Fibroblast of skin of left biceps (primary cell): ENCODE data around the gene ZNF19.
"Not testable (repeated sequence)": the region's sequence is repeated elsewhere in the genome, so short reads cannot be mapped to it uniquely, and the experiment has no call there.

ENCODE experiments used
- DNase-seq, 2 experiments: peaks; one replicate each; pipeline ENCODE4 v3.0.0-alpha.2; 2013; ENCODE audit warnings: low read depth in 2 of 2

ZNF19 gene

GRCh38 chr16:71489122-71489521, at the start of gene ZNF19:
Gene ZNF19, minus strand, starts transcription at chr16:71489324. Its CDS starts 7,210 bp downstream, at chr16:71482114.
- no peak for DNase-seq

DNA sequence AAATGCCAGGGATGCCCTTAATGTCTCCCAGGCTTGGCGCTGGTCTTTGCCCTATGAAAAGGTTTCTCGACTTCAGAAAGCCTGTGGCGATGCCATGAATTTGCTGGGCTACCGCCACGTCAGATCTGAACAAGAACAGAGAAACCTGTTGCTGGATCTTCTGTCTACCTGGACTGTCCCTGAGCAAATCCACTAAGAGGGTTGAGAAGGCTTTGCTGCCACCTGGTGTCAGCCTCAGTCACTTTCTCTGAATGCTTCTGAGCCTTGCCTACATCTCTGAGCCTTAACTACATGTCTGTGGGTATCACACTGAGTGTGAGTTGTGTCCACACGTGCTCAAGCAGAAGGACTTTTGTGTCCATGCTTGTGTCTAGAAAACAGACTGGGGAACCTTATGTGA, 48.5 kb upstream of the ZNF19 start:
- no peak for DNase-seq

DNA sequence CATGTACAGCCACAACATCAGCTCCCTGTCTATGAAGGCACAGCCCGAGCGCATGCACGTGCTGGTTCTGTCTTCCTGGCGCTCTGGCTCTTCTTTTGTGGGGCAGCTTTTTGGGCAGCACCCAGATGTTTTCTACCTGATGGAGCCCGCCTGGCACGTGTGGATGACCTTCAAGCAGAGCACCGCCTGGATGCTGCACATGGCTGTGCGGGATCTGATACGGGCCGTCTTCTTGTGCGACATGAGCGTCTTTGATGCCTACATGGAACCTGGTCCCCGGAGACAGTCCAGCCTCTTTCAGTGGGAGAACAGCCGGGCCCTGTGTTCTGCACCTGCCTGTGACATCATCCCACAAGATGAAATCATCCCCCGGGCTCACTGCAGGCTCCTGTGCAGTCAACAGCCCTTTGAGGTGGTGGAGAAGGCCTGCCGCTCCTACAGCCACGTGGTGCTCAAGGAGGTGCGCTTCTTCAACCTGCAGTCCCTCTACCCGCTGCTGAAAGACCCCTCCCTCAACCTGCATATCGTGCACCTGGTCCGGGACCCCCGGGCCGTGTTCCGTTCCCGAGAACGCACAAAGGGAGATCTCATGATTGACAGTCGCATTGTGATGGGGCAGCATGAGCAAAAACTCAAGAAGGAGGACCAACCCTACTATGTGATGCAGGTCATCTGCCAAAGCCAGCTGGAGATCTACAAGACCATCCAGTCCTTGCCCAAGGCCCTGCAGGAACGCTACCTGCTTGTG, 47.8 kb upstream of the ZNF19 start:
- no peak for DNase-seq

DNA sequence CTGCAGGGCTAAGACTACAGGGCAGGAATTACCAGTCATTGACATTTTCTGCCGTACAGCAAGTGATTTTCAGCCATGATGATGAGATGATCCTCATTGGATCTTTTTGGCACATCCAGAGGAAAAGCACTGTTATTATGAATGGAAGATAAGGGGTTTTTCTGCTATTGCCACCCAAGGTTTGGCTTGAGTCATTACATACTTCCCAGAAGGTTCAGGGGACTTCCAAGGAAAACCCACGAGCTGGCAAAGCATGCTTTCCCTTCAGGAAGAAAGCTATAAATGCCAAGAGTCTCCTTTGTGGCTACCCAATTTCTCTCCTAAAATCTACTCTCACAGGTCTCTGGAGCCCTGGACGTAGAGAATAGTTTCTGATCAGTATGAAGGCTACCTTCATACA, 43.2 kb upstream of the ZNF19 start:
- no peak for DNase-seq

DNA sequence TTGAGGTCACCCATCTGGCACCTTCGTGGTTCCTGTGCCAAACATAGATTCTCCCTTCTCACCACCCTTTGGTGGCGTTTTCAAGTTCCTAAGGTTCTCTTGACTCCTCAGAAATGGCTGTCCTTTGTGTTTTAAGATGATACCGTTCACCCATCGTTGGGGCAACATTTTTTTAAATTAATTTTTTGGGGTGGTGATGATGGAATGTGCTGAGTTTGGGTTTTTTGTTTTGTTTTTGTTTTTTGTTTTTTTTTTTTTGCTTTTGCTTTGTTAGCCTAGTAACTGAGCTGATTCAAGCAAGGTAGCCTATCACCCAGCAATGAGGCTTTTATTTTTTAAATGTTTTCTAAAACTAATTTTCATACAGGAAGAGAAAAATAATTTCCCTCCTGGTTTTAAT, 39.7 kb upstream of the ZNF19 start:
- no peak for DNase-seq

DNA sequence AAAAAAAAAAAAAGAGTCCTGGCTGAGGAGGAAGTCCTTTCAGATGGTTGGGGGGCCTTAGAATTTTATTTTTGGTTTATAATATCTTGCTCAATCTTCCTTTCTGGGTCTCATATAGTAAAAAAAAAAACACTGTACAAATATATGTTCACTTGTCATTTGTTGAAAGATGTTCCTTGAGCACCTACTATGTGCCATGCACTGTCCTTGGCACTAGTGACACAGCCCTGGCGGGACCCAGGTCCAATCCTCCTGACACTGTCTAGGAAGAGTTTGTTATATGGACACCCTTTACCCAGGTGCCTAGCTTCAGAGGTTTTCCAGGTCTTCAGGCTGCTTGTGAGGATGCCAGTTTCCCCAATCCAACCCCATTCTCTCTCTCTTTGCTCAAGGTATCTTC, 39.1 kb upstream of the ZNF19 start:
- no peak for DNase-seq

- peak; percentile 25 to 38 for DNase-seq
Observed at GRCh38 chr16:71526111-71526631, 37.0 kb upstream of the ZNF19 start, which contains the start of gene CHST4. Gene CHST4, plus strand, starts transcription at chr16:71526426. Its CDS starts 10,252 bp downstream, at chr16:71536678.

DNA sequence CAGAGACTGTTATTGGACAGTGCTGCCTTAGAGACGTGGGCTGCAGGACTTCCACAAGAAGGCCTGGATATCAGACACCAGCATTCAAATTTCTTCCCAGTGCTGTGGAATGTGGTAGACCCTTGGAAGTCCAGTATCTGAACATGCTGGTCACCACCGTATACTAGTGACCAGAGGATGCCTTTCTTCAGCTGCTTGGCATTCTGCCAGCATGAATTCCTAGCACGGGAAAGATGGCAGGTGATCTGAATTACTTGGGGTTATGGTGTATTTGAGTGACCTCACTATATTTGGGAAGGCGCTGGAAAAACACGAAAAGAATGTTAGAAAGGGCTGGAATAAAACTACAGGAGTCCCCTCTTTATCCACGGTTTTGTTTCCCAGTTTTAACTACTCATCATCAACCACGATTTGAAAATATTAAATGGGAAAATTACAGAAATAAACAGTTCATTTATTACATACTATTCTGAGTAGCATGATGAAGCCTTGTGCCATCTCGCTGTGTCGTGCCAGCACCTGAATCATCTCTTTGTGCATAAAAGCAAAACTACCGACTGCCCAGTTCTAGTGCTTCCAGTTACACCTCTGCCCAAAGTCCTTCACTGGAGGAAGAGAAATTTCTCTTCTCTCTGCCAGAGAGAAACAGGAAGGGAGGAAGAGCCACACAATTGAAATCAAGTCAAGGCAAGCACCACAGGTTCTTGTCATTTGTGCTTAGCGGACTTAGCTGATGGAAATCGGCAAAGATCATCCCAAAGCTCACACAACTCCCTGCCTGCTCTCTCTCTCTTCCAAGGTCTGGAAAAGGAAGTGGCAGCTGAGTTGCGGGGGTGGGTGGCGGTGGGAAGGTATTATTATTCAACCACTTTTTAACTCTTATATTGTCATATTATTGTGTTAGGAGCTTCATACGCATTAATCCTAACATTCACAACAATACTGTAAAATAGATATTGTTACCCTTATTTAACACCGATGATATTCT, 35.7 kb upstream of the ZNF19 start:
- DNase-seq: no peak

- DNase-seq: no peak
Observed at GRCh38 chr16:71520550-71520949, 31.4 kb upstream of the ZNF19 start.

- no peak for DNase-seq
Observed at GRCh38 chr16:71515026-71515425, 25.9 kb upstream of the ZNF19 start.

GRCh38 chr16:71514476-71514875, 25.4 kb upstream of the ZNF19 start:
- no peak for DNase-seq

DNA sequence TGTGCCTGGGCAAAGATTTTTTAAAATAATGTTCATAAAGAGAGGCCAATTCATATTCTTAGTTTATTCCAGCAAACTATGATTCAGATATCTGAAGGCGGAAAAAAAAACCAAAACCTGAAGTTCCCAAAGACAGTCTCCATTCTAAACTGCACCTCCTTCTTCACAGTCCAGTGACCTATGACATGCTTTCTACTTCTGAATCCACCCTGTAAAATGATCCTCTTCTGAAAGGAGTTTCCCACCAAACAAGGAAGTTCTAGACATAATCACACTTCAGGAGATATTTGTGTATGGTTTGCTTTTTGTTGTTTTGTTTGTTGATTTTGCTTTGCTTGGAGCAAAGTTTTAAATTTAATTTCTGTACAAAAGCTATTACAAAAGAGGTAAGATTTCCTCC, 24.2 kb upstream of the ZNF19 start:
- no peak for DNase-seq

DNA sequence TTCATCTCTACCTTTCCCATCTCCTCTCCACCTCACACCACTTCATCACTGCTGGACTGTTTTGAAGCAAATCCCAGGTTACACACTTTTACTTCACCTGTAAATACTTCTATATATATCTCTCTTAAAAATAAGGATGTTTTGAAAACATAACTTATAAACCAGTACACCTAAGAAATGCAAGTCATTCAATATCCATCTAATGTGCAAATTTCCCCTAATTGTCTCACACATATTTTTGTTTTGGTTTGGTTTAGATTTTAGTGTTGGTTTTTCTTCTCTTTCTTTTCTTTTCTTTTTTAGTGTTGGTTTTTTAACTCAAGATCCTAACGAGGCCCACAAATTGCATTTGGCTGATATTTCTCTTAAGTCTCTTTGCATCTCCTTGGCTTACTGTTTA, 17.9 kb upstream of the ZNF19 start:
- DNase-seq: no peak

DNA sequence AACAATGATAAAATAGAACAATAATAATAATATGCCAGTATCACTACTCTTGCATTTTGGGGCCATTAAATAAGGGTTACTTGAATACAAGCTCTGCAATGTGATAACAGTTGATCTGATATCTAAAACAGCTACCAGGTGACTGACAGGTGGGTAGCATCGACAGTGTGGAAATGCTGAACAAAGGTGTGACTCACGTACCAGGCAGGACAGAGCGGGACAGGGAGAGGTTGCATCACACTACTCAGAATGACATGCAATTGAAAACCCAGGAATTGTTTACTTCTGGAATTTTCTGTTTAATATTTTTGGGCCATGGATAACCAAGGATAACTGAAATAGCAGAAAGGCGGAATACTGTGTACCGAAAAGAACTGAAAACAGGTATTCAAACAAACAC, 15.8 kb upstream of the ZNF19 start:
- no peak for DNase-seq

DNA sequence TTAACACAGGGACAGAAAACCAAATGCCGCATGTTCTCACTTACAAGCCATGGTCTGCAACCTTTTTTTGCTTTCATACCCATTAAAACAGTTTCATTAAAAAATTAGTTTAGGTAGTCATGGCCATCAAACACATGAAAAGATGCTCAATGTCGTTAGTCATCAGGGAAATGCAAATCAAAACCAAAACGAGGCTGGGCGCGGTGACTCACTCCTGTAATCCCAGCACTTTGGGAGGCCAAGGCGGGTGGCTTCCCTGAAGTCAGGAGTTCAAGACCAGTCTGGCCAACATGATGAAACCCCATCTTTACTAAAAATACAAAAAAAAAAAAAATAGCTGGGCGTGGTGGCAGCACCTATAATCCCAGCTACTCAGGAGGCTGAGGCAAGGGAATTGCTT, 14.9 kb upstream of the ZNF19 start:
- DNase-seq: not testable (repeated sequence)

DNA sequence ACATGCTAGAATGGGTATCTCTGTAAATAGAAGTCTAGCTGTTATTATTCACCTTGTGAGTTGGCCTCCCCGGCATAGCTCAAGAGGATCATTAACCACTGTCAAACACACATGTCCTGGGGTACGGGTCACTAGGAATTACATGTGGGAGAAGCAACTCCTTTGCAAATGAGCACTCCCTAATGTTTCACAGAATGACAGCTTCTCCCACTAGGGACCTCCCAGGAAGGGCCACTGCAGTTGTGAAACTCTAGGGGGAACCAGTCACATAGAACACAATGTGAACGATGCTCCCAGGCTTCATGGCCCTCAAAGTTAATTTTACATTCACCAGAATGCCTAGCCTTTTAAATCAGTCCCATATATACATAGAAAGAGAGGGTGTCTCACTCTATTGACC, 12.4 kb upstream of the ZNF19 start:
- no peak for DNase-seq

- no peak for DNase-seq
Observed at GRCh38 chr16:71500964-71501363, 11.8 kb upstream of the ZNF19 start.

DNA sequence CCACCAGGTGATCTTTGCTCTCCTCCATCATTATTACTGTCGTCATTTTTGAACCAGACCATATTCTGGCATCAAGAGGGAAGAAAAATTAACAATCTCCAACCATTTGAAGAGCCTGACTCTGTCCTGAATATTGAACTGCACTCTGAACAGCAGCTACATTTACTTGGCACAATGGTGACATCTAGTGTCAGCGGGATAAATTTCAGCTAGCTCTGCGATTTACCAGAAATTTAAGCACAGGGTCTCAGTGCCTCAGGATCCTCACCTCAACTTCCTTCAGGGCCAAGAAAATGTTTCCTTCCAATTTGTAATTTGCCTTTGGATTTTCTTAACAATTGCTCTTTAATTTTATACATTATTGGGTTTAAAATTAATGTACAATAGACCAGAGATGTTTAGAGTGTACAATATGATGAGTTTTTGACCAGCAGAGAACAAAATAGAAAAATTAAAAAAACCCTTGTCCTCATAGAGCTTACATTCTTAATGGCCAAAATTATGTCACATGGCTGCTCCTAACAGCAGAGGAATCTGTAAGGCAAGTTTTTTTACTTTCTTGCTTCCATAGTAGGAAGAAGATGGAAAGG, 10.7 kb upstream of the ZNF19 start:
- peak; percentile 16 to 19 for DNase-seq

DNA sequence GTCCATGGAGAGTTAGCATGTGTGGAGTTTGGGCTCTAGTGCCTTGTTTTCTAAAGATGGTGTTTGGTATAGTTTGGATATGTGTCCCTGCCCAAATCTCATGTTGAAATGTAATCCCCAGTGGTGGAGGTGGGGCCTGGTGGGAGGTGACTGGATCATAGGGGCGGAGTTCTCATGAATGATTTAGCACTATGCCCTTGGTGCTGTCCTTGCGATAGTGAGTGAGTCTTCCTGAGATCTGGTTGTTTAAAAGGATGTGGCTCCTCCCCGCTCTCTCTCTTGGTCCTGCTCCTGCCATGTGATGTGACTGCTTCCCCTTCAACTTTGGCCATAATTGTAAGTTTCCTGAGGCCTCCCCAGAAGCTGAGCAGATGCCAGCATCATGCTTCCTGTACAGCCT, 8.9 kb upstream of the ZNF19 start:
- DNase-seq: no peak

DNA sequence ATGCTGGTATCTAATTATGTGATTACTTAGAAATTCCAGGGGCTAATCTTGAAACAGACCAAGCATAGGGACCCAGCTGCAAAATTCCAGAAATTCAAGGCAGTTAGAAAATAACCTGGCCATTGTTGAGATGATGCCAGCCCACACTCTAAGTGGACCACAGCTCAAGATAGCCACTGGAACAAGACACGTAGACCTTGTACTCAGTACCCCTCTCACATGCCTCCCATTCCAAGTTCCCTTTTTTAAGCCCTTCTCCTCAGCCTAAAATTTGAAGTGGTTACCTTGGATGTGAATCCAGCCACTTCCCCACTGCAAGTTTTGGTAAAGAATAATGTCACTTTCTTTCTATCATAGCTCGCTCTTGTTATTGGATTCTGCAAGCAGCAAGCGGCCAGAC, 4.1 kb upstream of the ZNF19 start:
- DNase-seq: no peak

DNA sequence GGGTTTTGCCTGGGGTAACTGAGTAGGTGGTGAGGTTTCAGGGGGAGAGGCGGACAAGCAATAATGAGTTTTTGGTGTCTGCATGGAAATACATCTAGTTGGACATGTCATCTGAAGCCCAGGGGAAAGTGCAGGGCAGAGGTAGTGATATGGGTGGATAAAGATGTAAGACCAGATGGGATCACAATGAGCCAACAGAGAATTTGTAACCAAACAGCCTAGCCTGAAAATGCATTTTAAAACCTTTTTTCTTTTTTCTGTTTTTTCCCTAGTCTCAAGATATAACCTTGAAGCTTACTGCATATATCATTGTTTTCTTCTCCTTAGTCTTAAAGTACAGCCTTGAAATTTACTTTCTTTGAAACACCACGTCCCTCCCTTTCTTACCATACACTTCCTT, 3.7 kb upstream of the ZNF19 start:
- no peak for DNase-seq

DNA sequence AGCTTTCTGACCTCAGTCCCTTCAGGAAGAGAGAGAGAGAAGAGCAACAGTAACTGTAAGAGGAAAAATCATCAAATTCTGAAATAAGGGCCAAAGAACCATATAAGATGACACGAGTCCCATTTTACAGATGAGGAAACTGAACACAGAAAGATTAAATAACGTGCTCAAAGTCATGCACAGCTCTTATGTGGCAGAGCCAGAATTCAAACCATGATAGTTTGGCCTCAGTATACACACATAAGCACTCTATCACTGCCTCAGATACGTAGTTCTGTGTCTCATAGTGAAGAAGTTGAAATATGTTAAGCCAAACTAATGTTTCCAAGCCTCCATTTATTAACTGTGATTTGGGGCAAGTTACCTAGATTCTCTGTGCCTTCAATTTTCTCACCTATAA, 1.9 kb upstream of the ZNF19 start:
- no peak for DNase-seq
